NOMO-1 treated with DMSO at 0.1 percent for 48 hours (cell line): ENCODE results near the gene GIMAP8.
A peak's percentile ranks its signal among the peaks of the same experiment; 100 is the strongest.
"Not testable (repeated sequence)": the region's sequence is repeated elsewhere in the genome, so short reads cannot be mapped to it uniquely, and the experiment has no call there.

Experiments used
- DNase-seq: peaks from one replicate; lab custom pipeline; 2025; ENCODE audit not compliant: unreplicated experiment; lab: John Stamatoyannopoulos, UW

The GIMAP8 gene

DNA sequence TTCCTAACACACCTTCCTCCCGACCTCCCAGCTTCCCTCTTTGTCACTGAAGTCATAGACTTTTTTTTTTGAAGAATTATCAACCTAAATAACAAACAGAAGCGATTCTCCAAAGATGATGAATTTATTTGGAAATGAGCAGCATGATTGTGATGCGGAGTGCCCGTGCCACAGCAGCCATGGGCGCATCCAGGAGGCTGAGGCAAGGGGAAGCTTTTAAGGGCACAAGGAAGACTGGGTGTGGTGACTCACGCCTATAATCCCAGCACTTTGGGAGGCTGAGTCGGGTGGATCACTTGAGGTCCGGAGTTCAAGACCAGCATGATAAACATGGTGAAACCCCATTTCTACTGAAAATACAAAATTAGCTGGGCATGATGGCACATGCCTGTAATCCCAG, 16.2 kb upstream of the GIMAP8 start:
- no peak for DNase-seq

DNA sequence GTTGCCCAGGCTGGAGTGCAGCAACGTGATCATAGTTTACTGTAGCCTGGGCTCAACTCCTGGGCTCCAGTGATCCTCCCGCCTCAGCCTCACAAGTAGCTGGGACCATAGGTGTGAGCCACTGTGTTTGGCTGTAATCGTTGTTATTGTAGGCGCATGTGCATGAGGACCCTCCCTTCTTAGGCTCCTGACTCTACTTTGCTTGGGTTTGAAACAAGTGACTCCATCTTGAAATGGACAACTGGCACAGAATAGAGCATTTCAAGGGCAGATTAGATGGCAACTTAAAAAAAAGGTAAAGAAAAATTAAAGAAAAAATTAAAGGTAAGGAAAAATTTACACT, 15.4 kb upstream of the GIMAP8 start:
- no peak for DNase-seq

DNA sequence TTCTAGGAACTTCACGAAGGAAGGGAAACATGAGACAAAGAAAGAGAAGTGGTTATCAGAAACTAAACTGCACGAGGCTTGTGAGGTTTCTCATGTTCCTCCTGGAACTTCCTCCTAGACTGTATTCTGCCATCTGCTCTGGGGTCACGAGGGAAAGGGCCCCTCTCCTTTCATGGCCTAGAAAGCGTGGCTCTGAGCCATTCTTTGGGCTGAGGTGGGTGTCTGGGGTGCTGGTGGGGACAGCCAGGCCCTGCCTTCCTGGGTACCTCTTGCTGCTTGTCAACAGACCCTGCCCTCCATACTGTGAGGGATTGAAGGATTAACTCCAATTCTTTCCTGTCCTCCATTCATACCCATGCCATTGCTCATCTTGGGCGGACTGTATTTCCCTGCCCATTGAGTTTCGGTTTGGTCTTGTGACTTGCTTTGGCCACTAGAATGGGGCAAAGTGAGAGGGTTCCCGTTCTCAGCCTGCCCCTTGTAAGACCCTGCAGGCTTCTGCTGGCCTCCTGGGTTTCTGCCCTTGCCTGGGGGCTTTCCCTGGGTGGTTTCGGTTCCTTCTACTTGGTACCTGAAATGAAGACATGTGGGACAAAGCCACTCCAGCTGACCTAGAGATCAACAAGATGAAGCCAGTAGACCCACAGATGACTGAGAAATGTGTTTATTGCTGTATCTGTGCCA, 14.9 kb upstream of the GIMAP8 start:
- peak; percentile 65 for DNase-seq

DNA sequence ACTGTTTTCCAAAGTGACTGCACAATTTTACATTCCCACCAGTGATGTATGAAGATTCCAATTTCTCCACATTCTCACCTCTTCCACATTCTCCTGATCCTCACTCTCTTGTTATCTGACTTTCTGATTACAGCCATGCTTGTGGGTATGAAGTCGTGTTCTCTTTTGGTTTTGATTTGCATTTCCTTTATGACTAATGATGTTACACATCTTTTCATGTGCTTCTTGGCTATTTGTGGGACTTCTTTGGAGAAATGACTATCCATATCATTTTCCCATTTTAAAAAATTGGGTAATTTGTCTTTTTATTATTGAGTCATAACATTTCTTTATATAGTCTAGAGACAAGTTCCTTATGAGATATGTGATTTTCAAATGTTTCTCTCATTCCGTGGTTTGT, 10.5 kb upstream of the GIMAP8 start:
- no peak for DNase-seq

DNA sequence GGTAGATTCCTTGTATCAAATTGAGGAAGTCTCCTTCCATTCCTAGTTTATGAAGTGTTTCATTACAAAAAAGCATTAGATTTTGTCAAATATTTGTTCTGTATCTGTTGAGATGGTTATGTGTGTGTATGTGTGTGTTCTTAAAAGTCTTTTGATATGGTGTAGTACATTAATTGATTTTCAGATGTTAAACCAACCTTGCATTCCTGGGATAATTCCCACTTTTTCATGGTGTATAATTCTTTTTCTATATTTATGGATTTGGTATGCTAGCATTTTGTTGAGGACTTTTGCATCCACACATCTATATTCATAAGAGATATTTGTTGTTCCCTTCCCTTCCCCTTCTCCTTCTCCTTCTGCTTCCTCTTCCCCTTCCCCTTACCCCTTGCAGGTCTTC, 8.9 kb upstream of the GIMAP8 start:
- DNase-seq, result no peak

DNA sequence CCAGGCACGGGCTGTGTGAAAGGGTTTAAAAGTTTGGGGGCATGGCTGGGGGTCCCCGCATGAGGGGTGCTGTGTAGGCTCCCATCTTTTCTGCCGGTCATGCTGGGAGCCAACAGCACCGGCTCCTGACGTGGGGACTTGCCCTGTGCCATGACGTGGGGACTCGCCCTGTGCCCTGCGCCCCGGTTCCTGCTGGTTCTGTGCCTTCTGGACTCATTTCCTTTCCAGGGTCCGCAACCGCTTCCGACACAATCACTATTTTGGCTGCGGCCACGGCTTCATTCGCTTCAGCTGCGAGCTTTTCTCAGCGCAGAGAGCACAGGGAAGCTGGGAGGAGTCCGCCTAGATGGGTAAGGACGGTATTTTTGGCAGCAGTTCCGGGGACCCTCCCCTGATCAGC, 7.6 kb upstream of the GIMAP8 start:
- no peak for DNase-seq

DNA sequence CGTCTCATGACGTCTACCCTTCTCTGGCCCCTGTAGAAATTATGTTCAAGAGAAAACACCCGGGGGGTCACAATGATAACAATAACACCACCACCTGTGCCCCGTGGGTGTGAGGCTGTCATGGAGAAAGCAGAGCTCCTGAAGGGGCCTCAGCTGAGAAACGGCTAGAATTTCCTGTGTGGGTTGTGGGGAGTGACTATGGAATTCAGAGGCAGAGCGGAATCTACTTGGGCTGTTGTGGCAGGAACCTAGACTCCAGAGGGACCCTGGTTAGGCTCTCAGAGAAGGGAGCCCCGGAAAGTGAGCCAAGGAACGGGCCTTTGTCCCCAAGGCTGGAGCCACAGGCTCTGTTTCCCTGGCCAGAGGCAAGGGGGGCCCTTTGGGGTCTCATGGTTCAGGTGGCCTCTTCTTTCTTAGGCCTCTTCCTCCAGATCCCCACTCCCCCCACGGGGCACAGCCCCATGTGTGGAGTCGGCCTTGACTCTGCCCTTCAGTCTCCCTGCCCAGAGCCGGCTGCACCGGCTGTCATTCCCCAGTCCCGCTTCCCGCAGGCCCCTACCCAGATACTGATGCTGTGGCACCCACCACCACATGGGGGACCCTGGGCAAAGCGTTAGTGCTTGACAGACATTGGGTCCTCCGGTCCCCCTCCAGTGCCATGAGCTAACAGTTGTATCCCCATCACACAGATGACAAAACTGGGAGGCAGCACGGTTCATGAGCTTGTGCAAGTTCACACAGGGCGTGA, 6.5 kb upstream of the GIMAP8 start:
- no peak for DNase-seq

DNA sequence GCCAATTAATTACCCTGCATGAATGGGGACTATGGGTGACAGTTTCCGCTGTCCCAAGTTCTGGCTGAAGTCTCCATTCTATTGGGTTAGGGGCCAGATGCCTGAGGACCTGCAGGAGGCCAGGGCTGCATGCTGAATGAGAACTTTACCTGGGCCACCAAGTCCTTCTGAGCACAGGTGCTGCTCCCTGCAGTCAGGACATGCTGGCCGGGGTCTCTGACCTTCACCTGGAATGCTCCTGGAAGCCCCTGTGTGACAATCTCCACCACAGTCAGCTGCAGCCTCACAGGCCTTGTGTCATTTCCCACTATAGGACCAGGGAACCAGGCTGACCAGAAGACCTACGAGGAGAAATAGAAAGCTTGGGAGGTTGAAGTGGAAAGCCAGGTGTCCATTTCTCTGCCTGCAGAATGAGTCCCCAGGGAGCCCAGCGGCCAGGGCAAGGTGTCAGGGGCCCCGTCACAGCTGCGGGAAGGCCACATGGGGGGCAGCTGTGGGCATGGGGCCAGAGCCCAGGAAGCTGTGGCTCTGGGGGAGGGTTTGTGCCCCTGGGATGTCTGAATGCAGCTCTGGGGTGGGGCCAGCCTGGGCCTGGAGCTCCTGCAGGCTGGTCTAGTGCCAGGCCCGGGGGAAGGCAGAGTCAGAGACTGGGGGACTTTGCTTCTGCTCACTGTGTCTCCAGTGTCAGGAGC, 5.6 kb upstream of the GIMAP8 start:
- DNase-seq, result no peak

DNA sequence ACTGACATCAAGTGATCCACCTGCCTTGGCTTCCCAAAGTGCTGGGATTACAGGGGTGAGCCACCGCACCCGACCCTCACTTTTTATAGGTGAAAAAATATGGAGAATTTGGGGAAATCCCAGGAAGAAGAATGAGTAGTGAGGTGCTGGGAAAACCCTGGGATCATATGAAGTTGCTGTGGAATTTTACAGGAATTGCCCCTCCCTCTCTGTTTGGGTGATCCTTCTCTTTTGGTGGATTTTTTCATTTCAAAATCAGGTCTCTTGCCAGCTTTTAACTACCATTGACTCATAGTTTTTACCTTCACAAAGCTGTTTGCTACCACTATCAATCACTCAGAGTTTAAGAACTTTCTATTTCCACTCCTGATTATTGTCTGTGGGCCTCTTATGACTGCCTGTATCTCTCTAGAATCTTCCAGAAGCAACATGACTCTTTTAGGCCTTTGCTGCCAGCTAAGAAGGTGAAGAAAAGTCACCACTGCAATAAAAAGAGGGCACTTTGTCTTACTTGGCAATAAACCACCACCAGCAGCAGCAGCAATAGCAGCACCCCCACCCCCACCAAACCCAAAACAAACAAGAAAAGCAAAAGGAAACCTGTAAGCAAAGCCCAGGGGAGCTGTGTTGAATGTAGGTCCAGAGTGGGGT, 4.0 kb upstream of the GIMAP8 start:
- no peak for DNase-seq

DNA sequence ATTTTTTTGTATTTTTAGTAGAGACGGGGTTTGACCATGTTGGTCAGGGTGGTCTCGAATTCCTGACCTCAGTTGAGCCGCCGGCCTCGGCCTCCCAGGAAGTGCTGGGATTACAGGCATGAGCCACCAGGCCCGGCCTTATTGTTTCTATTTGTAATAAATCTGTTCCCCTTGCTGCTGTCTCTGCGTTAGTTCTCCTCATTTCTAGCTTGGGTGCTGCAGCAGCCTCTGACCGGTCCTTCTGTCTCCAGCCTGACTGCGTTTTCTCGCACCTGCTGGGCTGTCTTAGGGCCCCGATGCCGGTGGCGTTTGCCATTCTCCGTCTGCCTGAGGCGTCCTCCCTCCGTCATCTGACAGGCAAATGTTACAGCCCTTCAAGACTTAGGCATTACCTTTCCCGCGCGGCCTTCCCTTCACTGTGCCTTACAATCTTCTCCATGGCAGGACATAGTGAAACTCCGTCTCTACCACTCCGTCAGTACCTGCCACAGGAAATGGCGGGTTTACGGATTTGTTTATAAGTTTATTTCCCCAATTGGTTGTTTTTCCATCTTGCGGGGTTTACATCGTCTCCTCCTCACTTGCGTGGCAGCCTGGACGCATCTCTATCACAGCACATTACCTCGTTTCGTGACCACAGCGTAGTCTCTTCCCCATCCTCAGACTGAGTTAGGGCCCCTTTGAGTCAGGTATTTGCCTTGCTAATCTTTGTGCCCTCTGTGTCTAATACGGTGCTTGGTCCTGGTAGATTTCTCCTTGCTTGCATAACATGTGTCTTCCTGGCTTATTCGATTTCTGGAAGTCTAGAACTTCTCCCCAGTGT, 2.3 kb upstream of the GIMAP8 start:
- DNase-seq, result no peak

DNA sequence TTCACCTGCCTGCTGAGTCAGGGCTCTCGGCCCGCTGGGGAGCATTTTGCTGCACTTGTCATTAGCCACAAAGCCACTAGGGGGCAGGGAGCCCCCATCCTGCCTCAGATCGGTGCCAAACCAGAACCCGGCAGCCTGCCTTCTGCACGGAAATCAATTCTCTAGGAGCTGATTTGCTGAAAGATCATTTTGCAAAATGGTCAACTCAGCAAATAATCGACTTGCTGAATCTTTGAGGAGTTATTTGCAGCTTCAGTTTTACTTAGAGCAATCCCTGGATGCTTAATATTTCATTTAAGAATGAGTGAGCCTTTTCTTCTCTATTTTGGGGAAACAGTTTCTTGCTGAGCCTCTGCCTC, 1.7 kb upstream of the GIMAP8 start:
- peak; percentile 32 for DNase-seq

DNA sequence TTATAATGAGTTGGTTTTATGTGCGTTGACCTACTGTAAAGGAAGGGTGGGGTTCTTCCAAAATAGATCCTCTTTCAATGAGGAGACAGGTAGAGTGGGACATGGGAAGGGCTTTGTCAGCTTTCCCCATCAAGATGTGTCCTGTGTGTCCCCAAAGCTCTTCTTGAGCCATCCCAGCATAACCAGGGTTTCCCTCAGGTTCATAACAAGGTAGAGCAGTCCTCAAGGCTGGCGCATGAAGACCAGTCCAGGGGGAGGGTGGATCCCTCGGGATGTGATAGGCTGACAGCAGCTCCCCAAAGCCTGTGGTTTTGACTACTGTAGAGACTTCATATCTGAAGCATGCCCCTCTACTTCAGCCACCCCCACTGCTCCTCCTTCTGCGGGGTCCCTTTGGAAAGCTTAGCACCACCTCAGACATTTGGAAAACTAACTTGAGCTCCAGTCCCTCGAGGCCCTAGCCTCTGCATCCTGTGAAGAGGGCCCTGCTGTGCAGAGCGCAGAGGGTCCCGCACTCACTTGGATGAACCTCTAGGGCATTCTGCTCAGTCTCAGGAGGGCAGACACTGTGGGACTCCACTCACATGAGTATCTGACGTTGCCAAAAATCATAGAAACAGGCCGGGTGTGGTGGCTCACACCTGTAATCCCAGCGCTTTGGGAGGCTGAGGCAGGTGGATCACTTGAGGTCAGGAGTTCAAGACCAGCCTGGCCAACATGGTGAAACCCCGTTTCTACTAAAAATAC, 1.1 kb upstream of the GIMAP8 start:
- DNase-seq, result no peak

DNA sequence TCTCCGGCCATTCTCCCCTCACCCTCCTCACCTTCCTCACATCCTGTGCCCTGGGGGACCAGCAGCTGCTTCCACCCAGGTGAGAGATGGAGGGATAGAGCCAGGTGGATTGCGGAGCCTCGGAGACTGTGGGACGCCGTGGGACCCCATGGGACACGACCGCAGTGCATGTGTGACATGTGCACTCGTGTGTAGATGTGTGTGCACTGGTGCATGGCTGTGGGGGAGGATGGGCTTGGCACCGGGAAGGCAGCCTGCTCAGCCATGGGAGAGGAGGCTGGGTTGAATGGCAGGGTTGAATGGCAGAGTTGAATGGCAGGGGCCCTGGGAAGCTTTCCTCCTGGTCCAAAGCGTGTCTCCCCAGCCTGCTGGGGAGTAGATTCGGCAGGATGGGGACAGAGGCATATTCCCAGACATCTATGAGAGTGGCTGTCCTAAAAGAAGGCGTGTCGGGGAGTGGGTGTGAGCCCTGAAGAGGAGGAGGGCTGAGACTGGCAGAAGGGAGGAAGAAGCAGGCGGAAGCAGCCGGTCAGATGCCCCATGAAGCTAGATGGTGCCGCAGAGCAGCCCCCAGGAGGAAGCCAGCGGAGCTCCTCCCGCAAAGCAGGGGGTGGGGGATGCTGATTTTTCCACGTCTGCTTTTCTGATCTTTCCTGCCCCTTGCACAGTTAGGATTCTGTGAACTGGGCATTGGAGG, 815 bp downstream of the GIMAP8 start:
- DNase-seq, result no peak

DNA sequence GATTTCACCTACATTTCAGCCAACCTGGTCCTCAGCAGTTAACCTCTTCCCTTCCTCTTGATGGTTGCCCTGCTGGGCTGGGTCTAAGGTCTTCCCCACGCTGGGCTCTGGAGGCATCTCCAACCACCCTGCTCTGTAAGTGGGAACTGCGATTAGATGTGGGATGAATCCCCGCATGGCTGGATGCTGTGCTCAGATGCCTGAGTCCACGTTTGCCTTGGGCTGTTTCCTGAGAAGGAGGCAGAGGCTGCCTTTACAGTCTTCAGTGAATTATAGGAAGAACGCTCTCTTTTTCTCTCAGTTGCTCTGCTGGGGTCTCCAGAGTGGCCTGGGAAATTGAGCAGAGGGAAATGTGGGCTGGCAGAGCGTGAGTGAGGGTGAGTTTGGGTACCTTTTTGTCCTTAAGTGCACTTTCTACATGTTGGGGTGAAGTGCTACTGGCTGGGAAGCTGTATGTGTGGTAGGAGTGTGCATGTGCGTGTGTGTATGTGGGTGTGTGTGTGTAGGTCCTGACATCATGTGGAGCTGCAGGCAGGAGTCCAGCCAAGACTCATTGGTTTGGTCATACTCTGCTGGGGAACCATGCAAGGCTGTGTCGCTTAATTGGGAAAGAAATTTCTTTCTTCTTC, 1.5 kb downstream of the GIMAP8 start:
- DNase-seq, result no peak

DNA sequence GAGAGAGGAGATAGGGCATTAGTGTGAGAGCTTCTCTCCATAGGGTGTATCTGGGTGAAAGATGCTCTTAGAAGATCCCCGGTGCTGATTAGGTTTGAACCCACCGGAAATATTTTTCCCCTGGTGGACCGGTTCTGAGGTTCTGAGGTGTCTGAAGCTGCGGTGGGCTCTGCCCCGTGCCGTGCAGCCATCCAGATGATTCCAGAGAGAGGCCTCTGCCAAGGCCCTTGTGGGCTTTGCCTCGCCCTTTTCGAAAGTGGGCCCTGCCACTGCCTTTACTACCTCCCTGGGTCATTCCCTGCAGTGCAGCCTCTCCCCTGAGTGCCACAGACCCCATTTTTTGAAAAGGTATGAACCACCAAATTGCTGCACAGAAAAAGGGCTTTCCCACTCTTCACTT, 2.8 kb downstream of the GIMAP8 start:
- DNase-seq, result no peak

DNA sequence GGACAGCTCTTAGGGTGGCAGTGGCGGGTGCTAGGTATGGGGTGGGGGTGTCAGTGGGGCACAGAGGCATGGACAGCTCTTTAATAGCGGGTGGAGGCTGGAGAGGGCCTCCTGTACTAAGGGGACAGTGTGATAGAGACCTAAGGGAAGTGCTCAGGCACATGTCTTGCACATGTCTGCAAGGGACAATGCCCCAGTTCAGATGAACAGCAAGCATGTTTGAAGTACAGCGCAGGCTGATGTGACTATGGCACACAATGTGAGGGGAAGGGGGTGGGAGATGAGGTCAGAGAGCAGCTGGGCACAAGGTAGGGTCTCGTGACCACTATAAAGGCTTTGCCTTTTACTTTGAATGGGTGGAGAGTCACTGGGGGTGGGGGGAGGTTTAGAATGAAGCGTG, 3.5 kb downstream of the GIMAP8 start:
- DNase-seq, result no peak

DNA sequence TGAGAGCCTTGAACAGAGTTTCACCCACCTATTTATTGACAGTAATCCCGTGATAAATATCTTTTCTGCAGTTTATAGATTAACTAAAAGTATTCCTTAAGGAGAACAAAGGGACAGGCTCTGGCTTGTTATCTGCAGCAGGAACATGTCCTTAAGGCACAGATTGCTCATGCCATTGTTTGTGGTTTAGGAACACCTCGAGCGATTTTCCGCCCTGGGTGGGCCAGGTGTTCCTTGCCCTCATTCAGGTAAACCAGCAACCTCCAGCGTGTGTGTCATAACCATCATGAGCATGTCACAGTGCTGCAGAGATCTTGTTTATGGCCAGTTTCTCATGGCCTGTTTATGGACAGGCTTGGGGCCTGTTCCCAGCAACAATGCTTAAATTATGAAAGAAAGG, 6.6 kb downstream of the GIMAP8 start:
- DNase-seq, result not testable (repeated sequence)

DNA sequence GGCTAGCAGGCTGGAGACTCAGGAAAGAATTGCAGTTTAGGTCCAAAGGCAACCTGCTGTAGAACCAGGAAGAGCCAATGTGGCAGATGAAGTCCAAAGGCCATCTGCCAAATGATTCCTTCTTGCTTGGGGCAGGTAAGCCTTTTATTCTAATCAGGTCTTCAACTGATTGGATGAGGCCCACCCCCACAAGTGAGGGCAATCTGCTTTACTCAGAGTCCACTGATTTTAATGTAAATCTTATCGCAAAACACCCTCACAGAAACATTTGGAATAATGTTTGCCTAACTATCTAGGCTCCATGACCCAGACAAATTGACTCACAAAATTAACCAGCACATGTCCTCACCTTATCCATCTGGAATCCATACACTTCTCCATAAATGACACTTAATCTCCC, 7.8 kb downstream of the GIMAP8 start:
- no peak for DNase-seq

DNA sequence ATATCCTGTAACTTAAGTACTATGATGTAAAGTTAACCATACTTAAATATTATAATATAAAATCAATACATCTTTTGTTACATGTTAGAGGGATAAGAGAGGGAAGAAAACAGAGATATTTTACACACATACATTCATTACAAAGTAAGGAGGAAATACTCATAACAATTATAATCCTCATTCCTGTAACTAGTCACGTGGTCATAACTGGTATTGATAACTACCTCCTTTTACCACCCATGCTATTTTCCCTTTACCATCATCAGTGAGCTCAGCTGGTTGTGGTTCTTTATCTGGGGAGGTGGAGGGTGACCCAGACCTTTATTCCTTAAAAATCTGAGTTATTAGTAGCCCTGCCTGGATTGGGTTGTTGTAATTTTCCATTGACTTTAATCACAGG, 8.3 kb downstream of the GIMAP8 start:
- DNase-seq, result no peak
